GM10266 (cell line): ENCODE measurements around the gene KLHL29.

Experiments
- DNase-seq: peaks from one replicate; pipeline ENCODE4 v3.0.0; 2012; ENCODE audit errors: extremely low spot score
- CTCF ChIP-seq: IDR thresholded peaks from 2 replicates; pipeline ENCODE4 v1.5.1; 2012; ENCODE audit warnings: mild to moderate bottlenecking, low read depth; ENCODE audit not compliant: control insufficient read depth, insufficient read depth; ENCODE audit errors: missing control alignments

The KLHL29 gene

DNA sequence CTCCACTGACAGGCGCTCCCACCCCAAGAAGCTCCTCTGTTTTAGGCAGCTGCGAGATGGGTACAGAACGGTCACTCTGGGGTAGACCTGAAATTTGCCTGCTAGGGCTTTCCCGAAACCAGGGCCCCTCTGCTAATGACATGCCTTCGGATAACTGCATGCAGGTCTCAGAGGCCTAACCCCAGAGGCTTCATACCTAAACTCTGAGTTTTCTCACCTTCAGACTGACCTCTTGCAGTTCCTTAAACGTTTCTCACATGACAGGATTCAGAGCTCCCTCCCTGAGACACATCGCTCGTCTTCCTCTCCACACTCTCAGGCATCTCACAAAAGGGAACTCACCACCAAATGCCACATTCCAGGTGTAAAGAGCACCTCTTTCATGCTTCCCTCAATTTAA, 11.3 kb upstream of the KLHL29 start:
- DNase-seq = no peak
- no peak for TF ChIP-seq CTCF

DNA sequence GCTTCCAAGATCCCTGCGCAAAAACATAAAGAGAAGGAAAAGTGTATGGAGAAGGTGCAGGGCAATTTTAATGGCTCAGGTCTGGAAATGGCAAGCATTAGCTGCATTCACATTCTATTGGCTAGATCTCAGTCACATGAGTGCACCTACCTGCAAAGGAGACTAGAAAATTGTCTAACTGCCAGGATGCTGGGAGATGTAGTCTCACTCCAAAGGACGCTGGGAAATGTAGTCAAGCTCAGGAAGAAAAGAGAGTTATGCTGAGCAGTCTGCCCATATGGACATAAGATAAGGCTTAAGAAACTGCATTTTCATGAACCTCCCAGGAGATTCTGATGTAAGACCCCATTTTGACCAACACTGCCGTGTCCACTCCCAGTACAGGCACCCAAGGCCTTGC, 9.5 kb upstream of the KLHL29 start:
- DNase-seq = no peak
- no peak for TF ChIP-seq CTCF

- DNase-seq = no peak
- no peak for TF ChIP-seq CTCF
These were observed 8.9 kb upstream of the KLHL29 start for GRCh38 chr2:23376075-23376474.

- no peak for DNase-seq
- no peak for TF ChIP-seq CTCF
These were observed 8.0 kb upstream of the KLHL29 start for GRCh38 chr2:23376972-23377371.

GRCh38 chr2:23377771-23378170, 7.2 kb upstream of the KLHL29 start:
- TF ChIP-seq CTCF = no peak
- DNase-seq = no peak

DNA sequence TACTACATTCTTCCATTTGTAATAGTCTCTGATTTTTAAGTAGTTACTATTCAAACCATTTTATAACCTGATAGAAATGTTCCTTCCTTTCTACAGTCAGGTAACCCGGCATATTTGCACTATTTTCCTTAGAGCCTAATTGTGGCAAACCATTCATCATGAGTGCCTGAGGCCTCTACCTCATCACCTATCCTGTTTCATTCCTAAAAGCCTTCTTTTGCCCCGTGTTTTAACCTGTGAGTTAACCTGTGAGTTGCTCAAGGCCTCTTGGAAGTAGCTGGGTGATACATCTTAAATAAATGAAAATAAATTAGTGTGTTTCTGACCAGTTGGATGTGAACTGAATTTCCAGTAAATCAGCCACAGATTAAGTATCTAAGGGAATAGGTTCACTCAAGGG, 6.5 kb upstream of the KLHL29 start:
- TF ChIP-seq CTCF = no peak
- DNase-seq = no peak

DNA sequence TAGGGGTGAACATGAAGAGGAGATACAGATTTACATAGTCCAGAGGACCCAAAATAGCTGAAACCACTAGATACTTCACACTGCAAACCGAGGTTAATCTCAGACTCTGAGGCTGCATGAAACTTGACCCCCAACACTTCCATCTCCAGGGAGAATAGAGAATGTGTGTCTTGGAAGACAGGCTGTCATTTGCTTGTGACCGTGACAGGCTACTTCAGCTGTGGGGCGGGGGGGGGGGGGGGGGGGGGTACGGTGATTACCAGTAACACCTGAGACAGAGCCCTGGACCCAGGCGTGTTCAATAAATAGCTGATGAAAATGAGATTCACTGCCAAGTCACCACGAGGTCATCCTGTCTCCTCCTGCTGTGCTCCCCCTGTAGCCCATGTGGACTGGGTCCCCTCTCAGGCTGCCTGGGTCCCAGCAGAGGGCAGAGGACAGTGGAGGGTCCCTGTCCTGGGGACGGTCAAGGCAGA, 5.7 kb upstream of the KLHL29 start:
- no peak for TF ChIP-seq CTCF
- no peak for DNase-seq
